SKM-1 treated with dmso at 0.1 percent for 144 hours (cell line): ENCODE results near the gene MTURN.
"Not testable (repeated sequence)": the region's sequence is repeated elsewhere in the genome, so short reads cannot be mapped to it uniquely, and the experiment has no call there.

ENCODE experiments used
- DNase-seq: peaks from one replicate; lab custom pipeline; 2025; ENCODE audit not compliant: unreplicated experiment; lab: John Stamatoyannopoulos, UW

Gene MTURN

GRCh38 chr7:30134611-30135300 lies at the start of gene MTURN:
TSS of gene MTURN (plus strand) at chr7:30134986. CDS start at chr7:30135137, 151 bp downstream.
- peak; percentile 74 for DNase-seq

- DNase-seq, result no peak
Observed at GRCh38 chr7:30086529-30086928, 48.3 kb upstream of the MTURN start.

DNA sequence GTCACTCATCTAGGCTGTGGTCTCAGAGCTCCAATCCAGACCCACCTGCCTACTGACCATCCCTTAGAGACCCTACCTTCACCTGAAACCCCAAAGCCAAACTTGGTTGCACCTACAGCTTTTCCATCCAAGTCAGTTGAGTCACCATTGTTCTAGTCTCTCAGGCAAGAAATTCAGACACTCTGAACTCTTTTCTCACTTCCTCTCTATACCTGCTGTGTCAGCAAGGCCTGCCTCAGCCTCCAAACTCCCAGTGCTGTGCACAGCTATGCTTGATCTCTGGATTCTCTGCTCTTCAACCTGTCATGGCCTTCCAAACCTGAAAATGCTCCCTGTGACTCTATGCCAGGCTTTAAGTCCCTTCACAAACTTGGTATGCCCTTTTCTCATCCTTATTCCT lies 47.4 kb upstream of the MTURN start:
- no peak for DNase-seq

- DNase-seq, result no peak
Observed at GRCh38 chr7:30088362-30088761, 46.4 kb upstream of the MTURN start.

DNA sequence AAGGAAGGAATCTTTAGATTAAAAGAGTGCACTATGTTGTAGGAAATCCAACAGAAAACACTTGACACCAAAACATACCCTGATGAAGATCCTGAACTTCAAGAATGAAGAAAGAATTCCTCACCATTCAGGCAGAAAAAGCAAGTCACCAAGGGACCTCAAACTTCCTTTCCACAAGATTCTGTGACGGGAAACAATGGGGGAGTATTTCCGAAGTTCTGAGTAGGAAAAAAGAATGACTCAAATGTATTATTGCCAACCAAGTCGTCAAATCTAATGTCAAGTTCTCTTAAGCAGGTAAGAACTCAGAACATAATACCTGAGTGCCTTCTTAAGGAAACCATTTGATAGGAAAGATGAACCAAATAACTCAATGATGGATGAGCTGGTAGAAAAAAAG lies 44.7 kb upstream of the MTURN start:
- no peak for DNase-seq

- DNase-seq, result no peak
Observed at GRCh38 chr7:30091491-30091912, 43.3 kb upstream of the MTURN start.

- DNase-seq, result no peak
Observed at GRCh38 chr7:30091987-30092386, 42.8 kb upstream of the MTURN start.

GRCh38 chr7:30093420-30093952 lies 41.3 kb upstream of the MTURN start:
- no peak for DNase-seq

DNA sequence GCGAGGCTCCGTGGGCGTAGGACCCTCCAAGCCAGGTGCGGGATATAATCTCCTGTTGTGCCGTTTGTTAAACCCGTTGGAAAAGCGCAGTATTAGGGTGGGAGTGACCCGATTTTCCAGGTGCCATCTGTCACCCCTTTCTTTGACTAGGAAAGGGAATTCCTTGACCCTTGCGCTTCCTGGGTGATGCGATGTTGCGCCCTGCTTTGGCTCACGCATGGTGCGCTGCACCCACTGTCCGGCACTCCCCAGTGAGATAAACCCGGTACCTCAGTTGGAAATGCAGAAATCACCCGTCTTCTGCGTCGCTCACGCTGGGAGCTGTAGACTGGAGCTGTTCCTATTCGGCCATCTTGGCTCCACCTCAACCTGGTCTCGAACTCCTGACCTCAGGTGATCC lies 36.2 kb upstream of the MTURN start:
- not testable (repeated sequence) for DNase-seq

DNA sequence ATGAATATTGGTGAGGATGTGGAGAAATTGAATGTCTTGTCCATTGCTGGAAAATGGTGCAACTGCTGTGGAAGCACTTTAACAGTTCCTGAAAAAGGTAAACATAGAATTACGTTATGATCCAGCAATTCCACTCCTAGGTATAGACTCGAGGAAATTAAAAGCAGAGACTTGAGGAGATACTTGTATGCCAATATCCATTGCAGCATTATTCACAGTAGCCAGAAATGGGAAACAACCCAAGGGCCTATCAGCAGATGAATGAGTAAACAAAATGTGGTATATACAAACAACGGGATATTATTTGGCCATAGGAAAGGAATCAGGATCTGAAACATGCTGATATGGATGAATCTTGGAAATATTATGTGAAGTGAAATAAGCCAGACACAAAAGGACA lies 32.5 kb upstream of the MTURN start:
- no peak for DNase-seq

- no peak for DNase-seq
Observed at GRCh38 chr7:30104157-30104556, 30.6 kb upstream of the MTURN start.

- DNase-seq, result no peak
Observed at GRCh38 chr7:30112103-30112713, 22.6 kb upstream of the MTURN start.

DNA sequence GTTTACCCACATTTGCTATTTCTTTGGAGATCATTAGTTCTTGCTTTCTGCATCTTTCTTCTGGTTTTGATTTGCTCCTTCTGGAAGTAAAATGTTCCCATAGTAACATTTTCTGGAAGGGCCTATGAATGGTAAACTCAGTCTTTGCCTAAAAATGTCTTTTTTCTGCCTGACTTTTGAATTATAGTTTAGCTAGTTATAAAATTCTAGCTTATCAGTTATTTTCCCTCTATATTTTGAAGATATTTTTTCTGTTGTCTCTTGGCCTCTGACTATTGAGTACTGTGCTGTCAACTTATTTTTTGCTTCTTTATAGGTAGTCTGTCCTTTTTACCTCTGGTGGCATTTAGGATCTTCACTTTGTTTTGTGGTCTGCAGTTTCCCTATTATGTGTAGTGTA lies 21.6 kb upstream of the MTURN start:
- no peak for DNase-seq

DNA sequence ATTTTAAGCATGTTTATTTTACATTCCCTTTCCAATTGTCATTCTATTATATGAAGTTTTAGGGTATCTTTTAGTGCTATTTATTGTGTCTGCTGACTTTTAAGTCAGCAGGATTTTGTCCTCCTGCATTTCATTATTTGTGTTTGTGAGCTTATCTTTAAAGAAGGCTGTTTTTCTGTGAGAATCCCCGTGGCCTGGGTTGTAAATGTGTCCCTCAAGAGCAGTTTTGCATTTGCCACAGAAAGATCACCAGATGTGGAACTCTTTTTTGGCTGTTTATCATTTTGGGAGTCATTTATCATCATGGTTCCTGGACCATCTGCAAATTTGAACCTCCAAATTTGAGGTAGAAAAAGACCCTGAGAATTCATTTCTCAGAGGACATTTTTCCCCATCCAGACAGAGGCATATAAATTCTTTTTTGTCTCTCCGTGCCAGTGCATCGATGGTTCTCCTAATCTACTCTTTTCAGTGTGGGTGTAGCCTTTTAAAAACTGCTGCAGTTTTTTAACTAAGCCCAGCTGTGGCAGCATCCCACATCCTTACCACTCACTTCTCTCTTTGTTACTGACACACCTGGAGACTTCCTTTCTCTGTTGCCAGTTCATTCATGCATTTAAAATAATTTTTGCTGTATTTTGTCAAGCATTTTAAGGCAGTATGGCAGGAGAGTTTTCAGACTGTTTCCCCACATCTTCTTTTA lies 20.1 kb upstream of the MTURN start:
- no peak for DNase-seq

- no peak for DNase-seq
Observed at GRCh38 chr7:30115709-30116297, 19.0 kb upstream of the MTURN start.

DNA sequence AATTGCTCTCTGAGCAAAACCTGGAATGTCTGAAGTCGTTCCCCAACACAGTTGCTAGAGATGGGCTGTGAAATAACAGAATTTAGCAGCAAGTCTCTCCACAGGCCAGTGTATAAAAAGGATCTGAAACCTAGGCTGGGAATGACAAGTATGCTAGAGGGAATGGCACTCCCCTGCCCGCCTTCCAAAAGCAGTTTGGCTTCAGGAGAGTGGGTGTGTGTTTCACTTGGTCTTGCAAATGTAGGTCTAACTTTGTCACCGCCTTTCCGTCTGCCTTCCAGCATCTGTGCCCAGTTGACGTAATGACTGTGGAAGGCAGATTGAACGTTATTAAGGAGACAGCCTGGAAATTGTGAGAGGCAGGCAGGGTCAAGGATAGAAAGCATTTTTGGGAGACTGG lies 18.0 kb upstream of the MTURN start:
- DNase-seq, result no peak

DNA sequence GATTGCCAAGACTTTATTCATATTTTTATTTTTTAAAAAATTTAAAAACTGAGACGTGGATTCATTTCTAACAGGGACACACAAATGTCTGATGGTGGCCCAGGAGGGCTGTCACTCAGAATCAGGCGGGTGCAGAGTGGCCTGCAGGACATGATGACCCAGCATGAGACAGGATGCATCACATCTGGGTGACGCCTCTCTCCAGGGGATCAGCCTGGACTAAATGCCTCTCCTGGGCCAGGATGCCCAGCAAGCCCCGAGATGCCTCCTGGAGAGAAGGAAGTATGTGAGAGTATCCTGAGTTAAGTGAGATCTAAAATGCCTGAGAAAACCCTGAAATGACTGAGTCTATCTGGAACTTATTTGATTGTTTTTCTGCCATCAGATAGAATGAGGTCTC lies 16.9 kb upstream of the MTURN start:
- no peak for DNase-seq

DNA sequence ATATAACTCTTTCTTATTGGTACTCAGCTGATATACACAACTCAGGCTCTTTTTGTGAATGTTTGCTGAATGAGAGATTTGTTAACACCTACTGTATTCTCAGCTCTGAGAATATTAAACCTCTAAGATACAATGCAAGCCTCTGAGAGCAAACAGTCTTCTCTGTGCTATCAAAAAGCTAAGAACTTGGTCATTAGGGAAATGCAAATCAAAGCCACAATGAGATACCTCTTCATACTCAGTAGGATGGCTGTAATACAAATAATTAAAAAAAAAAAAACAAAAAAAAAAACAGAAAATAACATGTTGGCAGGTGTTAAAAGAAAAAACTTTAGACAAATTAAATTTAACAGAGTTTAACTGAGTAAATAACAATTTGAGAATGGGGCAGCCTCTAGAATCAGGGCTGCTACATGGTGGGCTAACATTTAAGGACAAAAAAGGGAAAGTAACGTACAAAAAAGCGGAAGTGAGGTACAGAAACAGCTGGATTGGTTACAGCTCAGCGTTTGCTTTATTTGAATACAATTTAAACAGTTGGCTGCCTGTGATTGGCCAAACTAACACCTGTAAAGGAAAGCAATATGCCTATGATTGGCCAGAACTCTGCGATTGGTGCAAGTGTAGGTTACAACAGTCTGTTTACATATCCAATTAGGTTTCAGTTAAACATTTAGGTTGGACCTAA lies 14.8 kb upstream of the MTURN start:
- no peak for DNase-seq

- no peak for DNase-seq
Observed at GRCh38 chr7:30133736-30134610, 813 bp upstream of the MTURN start.
